ENCODE data around the gene TOPORS. TPM values are rescaled to one million over a fixed set of nuclear protein-coding genes. Genes with fewer than 3 reads are reported as not detected.
A peak's percentile ranks its signal among the peaks of the same experiment; 100 is the strongest.
"Not testable (repeated sequence)": the region's sequence is repeated elsewhere in the genome, so short reads cannot be mapped to it uniquely, and the experiment has no call there.

TOPORS gene
- total RNA-seq, 2 donors from 2014 or later = 25.4 to 29.5 TPM

GRCh38 chr9:32551276-32552051 is 922 bp downstream of the TOPORS start:
- H3K9me3 Mint-ChIP-seq = no peaks in the 10 kb centered on the region
- DNase-seq = no peak
- H3K27me3 ChIP-seq (ENCODE audit: control insufficient read depth, insufficient read depth, low read length, poor library complexity, severe bottlenecking) = no peaks in the 10 kb centered on the region
- peak overlapping the region; percentile 97 for H3K27ac Mint-ChIP-seq
- no peaks in the 10 kb centered on the region for H3K4me1 ChIP-seq (ENCODE audit: control insufficient read depth, insufficient read depth, low read length)
- H3K27ac ChIP-seq (ENCODE audit: low read depth, low read length) = peak overlapping the region; percentile 67
- H3K27me3 Mint-ChIP-seq (ENCODE audit: insufficient read depth) = no peaks in the 10 kb centered on the region
- H3K9ac ChIP-seq (ENCODE audit: extremely low read depth, low read length, poor library complexity, severe bottlenecking) = peak overlapping the region; percentile 89
- peak overlapping the region; percentile 91 for H3K4me3 ChIP-seq (ENCODE audit: low read length)
- H3K9me3 ChIP-seq (ENCODE audit: control insufficient read depth, low read length) = peaks cover 5% of the 10 kb centered on the region
- peaks cover 7% of the 10 kb centered on the region for H3K4me1 Mint-ChIP-seq
- H3K36me3 ChIP-seq (ENCODE audit: control insufficient read depth, insufficient read depth, low read length) = peaks cover 34% of the 10 kb centered on the region
- TF ChIP-seq CTCF (conservative IDR thresholded peaks at IDR 0.05) = no peak
- peak overlapping the region; percentile 91 for H3K4me3 Mint-ChIP-seq
- H3K36me3 Mint-ChIP-seq (ENCODE audit: low read depth) = peaks cover 32% of the 10 kb centered on the region
- 0 to 1% methylated on average over 25 to 36 of the region's 36 CpGs for WGBS, 2 experiments (ENCODE audit: insufficient coverage in 1 of 2, insufficient read length in 1 of 2)

GRCh38 chr9:32550562-32551275 is 1.7 kb downstream of the TOPORS start:
- TF ChIP-seq CTCF (conservative IDR thresholded peaks at IDR 0.05) = no peak
- Mint-ChIP-seq H3K4me1 (peaks cover 7% of the 10 kb centered on the region), H3K27ac (peak overlapping the region; percentile 97), H3K9me3 (no peaks in the 10 kb centered on the region), H3K27me3 (ENCODE audit: insufficient read depth) (no peaks in the 10 kb centered on the region), H3K36me3 (ENCODE audit: low read depth) (peaks cover 36% of the 10 kb centered on the region), H3K4me3 (peak overlapping the region; percentile 91)
- H3K9me3 ChIP-seq (ENCODE audit: control insufficient read depth, low read length) = peaks cover 5% of the 10 kb centered on the region
- H3K4me3 ChIP-seq (ENCODE audit: low read length) = peak overlapping the region; percentile 91
- no peaks in the 10 kb centered on the region for H3K4me1 ChIP-seq (ENCODE audit: control insufficient read depth, insufficient read depth, low read length)
- H3K27ac ChIP-seq (ENCODE audit: low read depth, low read length) = peak overlapping the region; percentile 89
- 0% methylated on average over 13 to 75 of the region's 75 CpGs for WGBS, 2 experiments (ENCODE audit: insufficient coverage in 1 of 2, insufficient read length in 1 of 2)
- DNase-seq = peak; percentile 99
- H3K36me3 ChIP-seq (ENCODE audit: control insufficient read depth, insufficient read depth, low read length) = peaks cover 37% of the 10 kb centered on the region
- peak overlapping the region; percentile 89 for H3K9ac ChIP-seq (ENCODE audit: extremely low read depth, low read length, poor library complexity, severe bottlenecking)
- H3K27me3 ChIP-seq (ENCODE audit: control insufficient read depth, insufficient read depth, low read length, poor library complexity, severe bottlenecking) = no peaks in the 10 kb centered on the region

GRCh38 chr9:32550150-32550561 is 2.2 kb downstream of the TOPORS start:
- H3K27me3 ChIP-seq (ENCODE audit: control insufficient read depth, insufficient read depth, low read length, poor library complexity, severe bottlenecking) = no peaks in the 10 kb centered on the region
- H3K36me3 ChIP-seq (ENCODE audit: control insufficient read depth, insufficient read depth, low read length) = peaks cover 37% of the 10 kb centered on the region
- peaks cover 5% of the 10 kb centered on the region for H3K9me3 ChIP-seq (ENCODE audit: control insufficient read depth, low read length)
- H3K9ac ChIP-seq (ENCODE audit: extremely low read depth, low read length, poor library complexity, severe bottlenecking) = peak overlapping the region; percentile 89
- Mint-ChIP-seq H3K9me3 (no peaks in the 10 kb centered on the region), H3K27ac (peak overlapping the region; percentile 92), H3K27me3 (ENCODE audit: insufficient read depth) (no peaks in the 10 kb centered on the region), H3K36me3 (ENCODE audit: low read depth) (peaks cover 38% of the 10 kb centered on the region), H3K4me3 (peak overlapping the region; percentile 91), H3K4me1 (peaks cover 7% of the 10 kb centered on the region)
- peak overlapping the region; percentile 91 for H3K4me3 ChIP-seq (ENCODE audit: low read length)
- peak; percentile 42 for TF ChIP-seq CTCF (conservative IDR thresholded peaks at IDR 0.05)
- peak overlapping the region; percentile 89 for H3K27ac ChIP-seq (ENCODE audit: low read depth, low read length)
- 2 to 3% methylated on average over 3 to 10 of the region's 10 CpGs for WGBS, 2 experiments (ENCODE audit: insufficient coverage in 1 of 2, insufficient read length in 1 of 2)
- no peaks in the 10 kb centered on the region for H3K4me1 ChIP-seq (ENCODE audit: control insufficient read depth, insufficient read depth, low read length)
- peak; percentile 59 for DNase-seq

GRCh38 chr9:32548213-32548612 is 4.2 kb downstream of the TOPORS start:
- H3K4me1 ChIP-seq (ENCODE audit: control insufficient read depth, insufficient read depth, low read length); H3K9me3 Mint-ChIP-seq; DNase-seq; H3K27me3 Mint-ChIP-seq (ENCODE audit: insufficient read depth); H3K4me1 Mint-ChIP-seq; H3K9me3 ChIP-seq (ENCODE audit: control insufficient read depth, low read length); H3K9ac ChIP-seq (ENCODE audit: extremely low read depth, low read length, poor library complexity, severe bottlenecking); H3K27ac ChIP-seq (ENCODE audit: low read depth, low read length); H3K27me3 ChIP-seq (ENCODE audit: control insufficient read depth, insufficient read depth, low read length, poor library complexity, severe bottlenecking); H3K27ac Mint-ChIP-seq; H3K4me3 Mint-ChIP-seq: not testable (repeated sequence)
- peak overlapping the region; percentile 91 for H3K4me3 ChIP-seq (ENCODE audit: low read length)
- peaks cover 46% of the 10 kb centered on the region for H3K36me3 Mint-ChIP-seq (ENCODE audit: low read depth)
- H3K36me3 ChIP-seq (ENCODE audit: control insufficient read depth, insufficient read depth, low read length) = peaks cover 43% of the 10 kb centered on the region
- 95 to 97% methylated on average over 17 to 20 of the region's 20 CpGs for WGBS, 2 experiments (ENCODE audit: insufficient coverage in 1 of 2, insufficient read length in 1 of 2)
